Measurements from ENCODE around the gene ATP11A. TPM values are rescaled to one million over a fixed set of nuclear protein-coding genes. Genes with fewer than 3 reads are reported as not detected.
"Not testable (repeated sequence)": the region's sequence is repeated elsewhere in the genome, so short reads cannot be mapped to it uniquely, and the experiment has no call there.

The ATP11A gene
- total RNA-seq, 1 donor from 2014 or later, result 9.4 TPM

DNA sequence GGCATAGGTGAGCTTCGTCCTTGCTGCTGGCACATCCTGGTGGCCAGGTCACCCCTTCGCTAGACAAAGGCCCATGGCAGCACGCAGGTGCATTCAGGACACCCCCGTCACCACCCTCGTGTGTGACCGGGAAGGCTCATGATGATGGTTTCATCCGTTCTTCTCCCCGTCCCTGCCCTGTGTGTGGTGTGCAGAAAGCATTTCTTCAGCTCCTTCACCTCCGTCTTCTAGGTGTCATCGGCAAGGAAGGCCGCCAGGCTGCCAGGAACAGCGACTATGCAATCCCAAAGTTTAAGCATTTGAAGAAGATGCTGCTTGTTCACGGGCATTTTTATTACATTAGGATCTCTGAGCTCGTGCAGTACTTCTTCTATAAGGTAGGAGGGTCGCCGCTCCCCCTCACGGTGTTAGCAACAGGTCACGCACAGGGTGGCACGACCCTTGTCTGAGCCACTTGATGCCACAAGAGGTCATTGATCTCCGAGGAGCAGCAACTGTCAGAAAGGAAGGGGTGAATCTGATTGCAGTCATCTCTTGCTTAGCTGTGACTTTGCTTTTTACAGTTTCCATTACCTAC lies 168.2 kb downstream of the ATP11A start:
- no peak for DNase-seq (ENCODE audit: low spot score)

DNA sequence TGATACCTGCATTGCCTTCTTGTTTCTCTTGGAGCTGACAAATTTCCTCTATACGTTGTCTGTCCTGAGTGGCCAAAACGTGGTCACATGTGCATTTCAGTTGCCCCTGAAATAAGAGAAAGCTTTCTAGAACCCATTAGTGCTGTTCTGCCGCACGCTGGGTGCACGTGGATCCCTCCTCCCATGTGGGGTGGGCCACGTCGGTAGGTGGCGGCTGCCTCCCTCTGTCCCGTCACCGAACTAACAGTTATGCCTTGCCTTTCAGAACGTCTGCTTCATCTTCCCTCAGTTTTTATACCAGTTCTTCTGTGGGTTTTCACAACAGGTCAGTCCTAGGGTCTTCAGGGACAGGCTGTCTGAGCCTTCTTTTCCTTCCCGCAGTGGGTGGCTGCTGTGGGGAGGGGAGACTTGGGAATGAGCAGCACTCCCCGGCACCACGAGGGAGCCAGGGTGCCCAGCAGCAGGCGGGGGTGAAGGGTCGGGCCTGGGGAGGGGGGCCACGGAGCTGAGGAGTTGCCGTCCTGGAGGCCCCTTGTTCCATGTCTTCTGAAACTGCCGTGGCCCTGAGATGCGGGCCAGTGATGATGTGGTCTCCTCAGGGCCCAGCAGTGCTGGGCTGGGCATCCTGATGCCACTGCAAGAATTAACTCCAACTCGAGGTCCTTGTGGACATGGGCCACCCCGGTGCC lies 169.4 kb downstream of the ATP11A start:
- no peak for DNase-seq (ENCODE audit: low spot score)

DNA sequence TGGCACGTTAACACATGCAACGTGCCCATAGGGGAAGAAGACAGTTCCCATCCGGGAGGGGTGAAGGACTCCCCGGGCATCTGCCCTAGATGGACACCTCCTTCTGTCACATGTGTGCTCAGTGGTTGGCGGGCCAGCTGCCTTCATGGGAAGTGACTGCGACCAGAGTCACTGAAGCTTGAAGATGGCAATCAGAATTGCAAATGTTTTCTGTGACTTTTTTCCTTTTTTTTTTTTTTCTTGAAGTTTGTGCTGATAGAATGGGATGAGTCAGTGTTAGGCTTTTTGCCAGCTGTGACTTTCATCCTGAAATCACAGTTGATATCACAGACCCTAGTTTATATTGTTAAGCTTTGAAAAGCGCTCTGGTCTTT lies 170.0 kb downstream of the ATP11A start:
- no peak for DNase-seq (ENCODE audit: low spot score)

DNA sequence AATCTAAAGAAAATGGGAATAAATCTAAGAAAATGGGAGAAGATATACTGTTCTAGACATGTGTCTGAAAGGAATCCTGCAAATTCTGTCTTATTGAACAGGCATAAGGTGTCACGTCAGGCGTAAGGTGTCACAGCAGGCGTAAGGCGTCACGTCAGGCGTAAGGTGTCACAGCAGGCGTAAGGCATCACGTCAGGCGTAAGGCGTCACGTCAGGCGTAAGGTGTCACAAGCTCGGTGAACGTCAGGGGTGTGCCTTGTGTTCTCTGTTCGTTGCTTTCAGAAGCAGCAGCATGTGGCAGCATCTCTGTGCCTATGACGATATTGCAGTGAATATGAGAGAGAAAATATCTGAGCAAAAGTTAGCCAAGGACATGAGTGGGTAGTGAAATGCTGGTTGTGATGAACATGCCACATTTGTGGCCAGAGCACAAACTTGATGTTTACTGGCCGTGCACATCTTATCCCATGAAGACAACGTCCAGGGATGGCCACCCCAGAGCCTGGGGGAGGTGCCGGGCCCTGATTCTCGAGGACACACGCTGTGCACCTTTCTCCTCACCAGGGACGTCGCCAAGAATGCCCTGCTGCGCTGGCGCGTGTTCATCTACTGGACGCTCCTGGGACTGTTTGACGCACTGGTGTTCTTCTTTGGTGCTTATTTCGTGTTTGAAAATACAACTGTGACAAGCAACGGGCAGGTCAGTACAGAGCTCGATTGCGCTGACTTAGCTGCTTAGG lies 172.2 kb downstream of the ATP11A start:
- no peak for DNase-seq (ENCODE audit: low spot score)

DNA sequence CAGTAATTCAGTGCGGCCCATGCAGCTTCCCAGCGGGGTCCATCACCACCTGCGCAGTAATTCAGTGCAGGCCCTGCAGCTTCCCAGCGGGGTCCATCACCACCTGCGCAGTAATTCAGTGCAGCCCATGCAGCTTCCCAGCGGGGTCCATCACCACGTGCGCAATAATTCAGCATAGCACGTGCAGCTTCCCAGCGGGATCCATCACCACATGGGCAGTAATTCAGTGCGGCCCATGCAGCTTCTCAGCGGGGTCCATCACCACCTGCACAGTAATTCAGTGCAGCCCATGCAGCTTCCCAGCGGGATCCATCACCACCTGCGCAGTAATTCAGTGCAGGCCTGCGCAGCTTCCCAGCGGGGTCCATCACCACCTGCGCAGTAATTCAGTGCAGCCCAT lies 173.5 kb downstream of the ATP11A start:
- DNase-seq (ENCODE audit: low spot score), result not testable (repeated sequence)

DNA sequence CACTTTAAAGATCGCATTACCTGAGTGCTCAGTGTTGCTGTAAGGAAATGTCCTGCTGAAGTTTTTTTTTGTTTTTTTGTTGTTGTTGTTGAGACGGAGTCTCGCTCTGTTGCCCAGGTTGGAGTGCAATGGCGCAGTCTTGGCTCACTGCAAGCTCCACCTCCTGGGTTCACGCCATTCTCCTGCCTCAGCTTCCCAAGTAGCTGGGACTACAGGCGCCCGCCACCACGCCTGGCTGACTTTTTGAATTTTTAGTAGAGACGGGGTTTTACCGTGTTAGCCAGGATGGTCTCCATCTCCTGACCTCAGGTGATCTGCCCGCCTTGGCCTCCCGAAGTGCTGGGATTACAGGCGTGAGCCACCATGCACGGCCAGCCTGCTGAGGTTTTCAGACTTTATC lies 175.6 kb downstream of the ATP11A start:
- DNase-seq (ENCODE audit: low spot score), result not testable (repeated sequence)

DNA sequence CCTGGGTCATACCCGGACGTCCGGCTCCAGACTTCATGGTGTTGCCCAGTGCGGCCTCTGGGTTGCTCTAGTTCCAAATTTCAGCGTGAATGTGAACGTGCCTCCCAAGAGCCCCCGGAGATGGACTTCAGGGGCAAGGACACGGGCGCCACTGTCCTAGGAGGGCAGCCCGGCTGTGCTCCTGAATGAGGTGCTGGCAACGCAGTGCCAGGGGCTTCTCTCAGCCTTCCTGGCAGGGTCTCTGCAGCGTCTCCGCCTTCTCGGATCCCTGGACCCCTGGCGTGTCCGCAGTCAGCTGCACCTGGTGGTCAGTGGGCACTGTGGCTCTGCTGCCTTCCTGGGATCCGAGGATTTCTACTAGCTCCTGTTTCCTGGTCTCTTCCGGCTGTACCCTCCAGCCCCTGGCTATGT lies 177.5 kb downstream of the ATP11A start:
- DNase-seq (ENCODE audit: low spot score), result no peak

DNA sequence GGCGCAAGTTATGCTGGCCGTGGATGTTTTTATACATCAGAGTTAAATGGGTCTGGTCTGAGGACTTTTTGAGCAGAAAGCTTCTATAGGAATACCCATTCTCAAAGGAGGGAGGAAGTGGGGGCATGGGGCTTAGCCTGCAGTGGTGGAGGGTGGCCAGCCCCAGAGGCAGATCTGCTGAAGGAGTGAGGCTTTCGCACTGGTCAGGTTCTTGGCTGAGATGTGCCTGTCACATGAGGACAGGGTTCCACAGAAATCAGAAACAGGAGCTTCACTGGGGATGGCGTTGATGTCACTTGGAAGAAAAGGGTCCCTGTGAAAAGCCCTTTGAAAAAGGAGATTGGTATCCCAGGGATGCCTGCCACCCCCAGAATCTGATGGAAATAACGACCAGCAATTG lies 178.5 kb downstream of the ATP11A start:
- no peak for DNase-seq (ENCODE audit: low spot score)

DNA sequence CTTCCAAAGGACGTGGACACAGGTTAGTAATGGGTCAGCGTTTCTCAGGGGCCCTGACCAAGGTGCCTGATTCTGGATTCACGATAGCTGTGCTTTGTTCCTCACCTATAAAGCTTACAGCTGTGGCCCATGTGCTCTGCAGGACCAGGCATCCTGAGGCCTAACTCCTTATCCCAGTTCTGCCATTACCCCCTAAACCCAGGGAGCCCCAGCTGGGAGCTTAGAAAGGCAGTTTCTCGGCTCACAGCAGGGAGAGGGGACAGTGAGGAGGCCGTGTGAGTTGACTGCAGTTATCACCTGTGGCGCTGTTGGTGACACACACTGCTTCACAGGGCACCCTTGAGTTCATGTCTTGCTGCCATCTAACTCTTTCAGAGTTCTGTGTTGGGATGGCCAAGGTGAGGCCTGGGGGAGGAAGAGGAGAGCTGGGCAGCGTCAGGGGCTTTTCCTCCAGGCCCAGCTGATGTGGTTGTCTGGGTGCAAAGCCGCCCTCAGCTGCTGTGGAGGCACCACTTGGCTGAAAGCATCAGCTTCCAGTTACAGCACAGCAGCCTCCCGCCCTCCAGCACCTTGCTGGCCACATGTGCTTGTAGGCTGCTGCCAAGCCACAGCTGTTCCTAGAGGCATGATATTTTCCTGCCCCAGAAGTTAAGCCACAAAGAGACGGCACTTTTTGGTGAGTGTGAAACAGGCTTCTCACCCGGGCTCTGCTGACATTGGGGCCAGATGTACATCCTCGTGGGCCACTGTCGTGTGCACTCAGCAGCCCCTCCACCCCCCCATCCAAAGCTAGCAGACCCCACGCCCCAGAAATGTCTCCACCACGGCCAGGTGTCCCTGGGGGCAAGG lies 179.6 kb downstream of the ATP11A start:
- no peak for DNase-seq (ENCODE audit: low spot score)

DNA sequence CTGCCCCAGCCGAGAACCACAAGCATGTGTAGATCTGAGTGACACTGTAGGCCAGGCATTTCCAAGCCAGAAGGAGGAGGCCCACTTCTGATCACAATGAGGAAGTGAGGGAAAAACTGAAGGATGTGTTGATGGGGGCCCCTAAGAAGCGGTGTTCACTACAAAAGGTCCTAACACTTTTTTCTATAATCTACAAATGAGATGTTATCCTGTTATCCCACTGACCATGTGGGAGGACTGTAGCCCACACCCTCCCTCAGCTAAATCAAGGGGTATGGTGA lies 180.2 kb downstream of the ATP11A start:
- no peak for DNase-seq (ENCODE audit: low spot score)

DNA sequence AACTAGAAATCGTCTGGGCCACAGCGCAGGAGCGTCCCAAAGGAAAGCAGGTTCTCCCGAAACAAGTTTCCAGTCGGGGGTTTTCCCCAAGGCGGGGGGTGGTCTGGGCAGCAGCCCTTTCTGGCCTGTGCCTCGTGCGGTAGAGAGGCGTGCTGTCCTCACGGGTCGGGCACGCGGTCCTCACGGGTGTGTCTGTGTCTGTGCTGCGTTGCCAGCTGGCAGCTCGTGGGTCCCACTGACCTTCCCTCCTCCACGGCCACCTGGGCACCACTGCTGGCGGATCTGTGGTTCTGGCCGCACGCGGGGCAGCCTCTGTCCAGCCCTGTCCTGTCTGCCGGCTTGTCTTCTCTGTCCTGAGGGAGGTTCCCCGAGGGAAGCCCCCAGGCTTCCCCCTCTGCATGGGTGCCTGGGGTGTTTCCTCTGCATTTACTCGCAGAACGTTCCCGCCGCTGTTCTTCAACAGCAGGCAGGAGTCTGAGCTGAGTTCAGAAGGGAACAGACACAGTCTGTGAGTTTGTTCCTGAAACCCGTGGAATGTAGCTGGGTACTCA lies 181.0 kb downstream of the ATP11A start:
- DNase-seq (ENCODE audit: low spot score), result no peak

DNA sequence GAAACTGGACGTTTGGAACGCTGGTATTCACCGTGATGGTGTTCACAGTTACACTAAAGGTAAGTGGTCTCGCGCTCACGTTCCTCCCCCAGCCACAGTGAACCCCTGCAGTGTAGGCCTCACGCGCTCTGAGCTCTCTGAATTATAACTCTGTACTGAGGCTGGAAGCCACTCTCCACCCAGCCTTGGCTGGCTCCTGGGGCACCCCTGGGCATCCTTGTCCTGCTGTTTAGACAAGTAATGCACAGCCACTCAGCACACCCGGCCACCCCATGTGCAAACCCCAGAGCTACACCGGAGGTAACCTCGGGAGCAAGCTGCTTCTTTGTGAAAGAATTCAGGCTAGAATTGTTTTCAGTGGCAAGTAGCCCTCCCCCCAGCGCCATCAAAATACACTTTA lies 181.9 kb downstream of the ATP11A start:
- DNase-seq (ENCODE audit: low spot score), result no peak

DNA sequence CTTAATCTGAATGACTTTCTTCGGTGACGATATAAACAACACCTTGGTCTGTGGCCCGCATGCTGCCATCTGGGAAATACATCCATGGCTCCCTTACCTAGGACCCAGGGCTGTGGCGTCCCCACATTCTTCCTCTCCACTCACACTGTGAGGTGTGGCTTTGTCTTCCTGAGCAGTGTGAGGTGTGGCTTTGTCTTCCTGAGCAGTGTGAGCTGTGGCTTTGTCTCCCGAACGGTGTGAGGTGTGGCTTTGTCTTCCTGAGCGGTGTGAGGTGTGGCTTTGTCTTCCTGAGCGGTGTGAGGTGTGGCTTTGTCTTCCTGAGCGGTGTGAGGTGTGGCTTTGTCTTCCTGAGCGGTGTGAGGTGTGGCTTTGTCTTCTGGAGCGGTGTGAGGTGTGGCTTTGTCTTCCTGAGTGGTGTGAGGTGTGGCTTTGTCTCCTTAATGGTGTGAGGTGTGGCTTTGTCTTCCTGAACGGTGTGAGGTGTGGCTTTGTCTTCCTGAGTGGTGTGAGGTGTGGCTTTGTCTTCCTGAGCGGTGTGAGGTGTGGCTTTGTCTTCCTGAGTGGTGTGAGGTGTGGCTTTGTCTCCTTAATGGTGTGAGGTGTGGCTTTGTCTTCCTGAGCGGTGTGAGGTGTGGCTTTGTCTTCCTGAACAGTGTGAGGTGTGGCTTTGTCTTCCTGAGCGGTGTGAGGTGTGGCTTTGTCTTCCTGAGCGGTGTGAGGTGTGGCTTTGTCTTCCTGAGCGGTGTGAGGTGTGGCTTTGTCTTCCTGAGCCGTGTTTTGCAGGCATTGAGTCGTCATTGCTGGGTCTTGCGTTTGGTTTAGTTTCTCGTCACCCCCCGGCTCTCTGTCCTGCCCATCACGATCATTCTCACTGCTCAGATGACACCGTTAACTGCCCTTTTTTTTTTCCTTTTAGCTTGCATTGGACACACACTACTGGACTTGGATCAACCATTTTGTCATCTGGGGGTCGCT lies 183.1 kb downstream of the ATP11A start:
- not testable (repeated sequence) for DNase-seq (ENCODE audit: low spot score)

DNA sequence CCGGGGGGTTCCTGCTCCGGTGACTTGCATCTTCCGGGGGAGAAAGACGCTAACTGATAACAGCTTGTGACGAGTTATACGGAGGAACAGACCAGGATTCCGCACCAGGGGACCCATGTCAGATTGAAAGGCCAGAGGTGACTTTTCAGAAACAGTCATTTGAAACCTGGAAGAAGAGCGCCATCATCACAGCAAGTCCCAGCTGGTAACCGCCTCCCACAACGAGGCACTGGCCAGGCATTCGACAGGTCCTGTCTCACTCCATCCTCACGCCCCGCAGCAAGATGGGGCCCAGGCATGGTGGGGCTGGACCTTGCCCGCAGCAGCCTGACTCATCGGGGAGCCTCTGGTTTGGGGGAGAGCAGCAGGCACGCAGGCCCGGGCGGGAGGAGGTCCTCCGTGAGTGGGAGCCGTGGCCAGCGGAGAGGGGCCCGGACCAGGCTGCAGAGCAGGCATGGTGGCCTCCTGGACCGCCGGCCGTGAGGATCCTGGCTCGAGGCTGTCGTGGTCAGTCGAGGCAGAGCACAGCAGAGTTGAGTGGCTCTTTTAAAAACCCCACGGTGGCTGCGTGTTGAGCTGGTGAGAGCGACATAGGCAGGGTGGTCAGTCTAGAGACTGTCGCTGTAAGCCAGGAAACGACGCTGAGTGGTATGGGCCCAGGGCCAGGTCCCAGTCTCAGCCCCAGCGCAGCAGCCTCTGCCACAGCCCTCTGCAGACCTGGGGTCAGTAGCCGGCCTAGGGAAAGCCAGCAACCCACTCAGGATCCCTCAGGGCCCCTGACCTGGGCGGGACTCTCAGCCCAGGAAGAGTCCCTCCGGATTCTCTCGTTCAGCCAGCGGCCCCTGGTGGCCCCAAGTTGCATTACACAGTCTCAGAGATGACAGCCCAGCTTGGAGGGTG lies 184.3 kb downstream of the ATP11A start:
- DNase-seq (ENCODE audit: low spot score), result peak; percentile 84

DNA sequence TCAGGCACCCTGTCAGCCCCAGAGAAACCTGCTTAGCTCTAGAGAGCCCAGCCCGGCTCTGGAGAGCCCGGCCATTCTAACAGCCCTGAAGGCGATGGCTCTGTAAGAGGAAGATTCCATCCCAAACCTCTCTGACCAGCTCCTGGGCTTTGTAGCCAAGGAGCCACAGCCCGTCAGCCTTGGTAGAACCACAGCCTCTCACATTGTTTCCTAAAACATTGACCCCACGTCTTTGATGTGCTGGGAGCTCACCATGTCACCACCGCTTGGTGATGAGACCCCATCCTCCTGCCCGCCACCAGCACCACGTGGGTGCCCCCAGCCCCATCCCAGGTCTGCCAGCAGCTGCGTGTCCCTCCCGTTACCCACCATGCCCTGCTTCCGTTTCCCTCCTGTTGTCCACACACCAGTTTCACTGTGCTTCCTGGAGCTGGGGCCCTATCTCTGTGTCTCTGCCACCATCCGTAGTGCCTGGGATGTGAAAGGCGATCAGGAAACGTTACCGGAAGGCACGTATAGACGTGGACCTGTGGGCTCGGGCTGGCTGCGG lies 185.0 kb downstream of the ATP11A start:
- DNase-seq (ENCODE audit: low spot score), result no peak

DNA sequence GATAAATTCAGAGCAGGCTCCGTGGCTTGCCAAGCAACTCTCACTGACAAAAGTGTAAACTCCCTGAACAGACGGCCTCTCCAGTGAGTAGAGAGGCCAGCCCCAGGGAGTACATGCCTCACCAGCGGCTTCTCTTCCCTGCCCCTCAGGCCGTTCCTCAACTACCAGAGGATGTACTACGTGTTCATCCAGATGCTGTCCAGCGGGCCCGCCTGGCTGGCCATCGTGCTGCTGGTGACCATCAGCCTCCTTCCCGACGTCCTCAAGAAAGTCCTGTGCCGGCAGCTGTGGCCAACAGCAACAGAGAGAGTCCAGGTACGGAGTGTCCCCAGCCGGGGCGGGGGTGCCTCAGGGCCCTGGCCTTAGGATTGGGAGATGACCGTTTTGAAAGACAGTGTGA lies 185.8 kb downstream of the ATP11A start:
- no peak for DNase-seq (ENCODE audit: low spot score)

DNA sequence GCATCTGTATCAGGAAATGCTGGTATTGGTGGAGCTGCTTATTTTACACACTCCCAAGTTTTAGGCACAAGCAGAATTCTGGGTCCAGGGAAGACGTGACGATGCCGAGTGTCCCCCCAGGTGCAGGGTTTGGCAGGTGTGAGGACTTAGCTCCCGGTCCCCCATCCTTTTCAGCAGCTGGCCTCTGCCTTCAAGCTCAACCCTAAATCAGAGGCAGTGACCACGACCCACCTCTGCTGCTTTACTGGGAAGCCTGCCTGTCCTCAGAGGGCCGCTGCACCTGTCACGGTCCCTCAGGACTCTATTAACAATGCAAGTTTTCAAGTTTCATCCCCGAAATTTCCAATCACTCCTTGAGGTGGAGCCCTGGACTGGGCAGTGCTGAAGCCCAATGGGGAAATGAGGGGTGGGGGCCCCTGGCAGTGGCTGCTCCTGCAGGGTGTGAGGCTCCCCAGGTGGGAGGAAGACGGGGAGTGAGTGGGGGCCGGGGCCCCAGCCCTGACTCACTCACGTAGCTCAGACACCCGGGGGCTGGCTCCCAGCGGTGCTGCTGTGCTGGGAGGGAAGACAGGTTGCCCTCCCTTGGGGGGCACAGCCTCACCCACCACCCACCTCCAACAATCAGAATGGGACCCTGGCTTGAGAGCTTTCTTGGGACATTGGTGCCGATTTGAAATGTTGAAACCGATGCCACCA lies 186.6 kb downstream of the ATP11A start:
- no peak for DNase-seq (ENCODE audit: low spot score)

DNA sequence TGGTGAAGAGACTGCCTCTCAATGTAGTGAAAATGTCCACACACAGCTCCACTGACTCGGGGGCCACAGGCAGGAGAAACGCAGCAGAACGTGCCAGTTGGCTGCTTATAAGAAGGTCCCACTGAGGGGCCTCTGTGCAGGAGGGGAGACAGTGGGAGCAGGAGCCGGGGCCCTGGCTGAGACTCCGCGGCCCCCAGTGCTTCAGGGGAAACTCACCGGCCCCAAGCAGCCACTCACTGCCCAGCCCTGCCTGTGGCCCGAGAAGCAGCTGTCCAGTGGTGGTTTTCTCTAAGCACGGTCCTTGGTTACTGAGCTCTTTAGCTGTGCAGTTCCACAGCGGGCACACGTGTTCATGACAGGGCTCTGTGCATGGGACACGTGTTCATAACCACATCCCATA lies 187.2 kb downstream of the ATP11A start:
- no peak for DNase-seq (ENCODE audit: low spot score)

DNA sequence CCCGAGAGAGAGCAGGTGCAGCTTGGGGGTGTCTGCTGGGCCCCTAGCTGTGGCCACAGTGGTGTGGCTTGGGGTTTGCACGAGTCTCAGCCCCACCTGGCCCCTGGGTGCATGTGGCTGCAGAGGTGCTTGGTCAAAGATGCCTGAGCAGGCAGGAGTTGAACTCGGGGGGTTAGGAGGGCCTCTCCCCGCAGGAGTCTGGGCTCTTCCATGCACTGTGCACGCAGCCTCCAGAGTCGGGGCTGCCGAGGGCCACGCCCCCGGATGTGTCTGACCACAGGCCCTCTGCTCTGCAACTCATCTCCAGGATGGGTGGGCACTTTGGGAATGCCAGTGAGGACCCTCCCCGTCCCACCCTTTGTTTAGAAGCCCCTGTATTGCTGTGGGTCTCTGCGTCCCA lies 187.7 kb downstream of the ATP11A start:
- DNase-seq (ENCODE audit: low spot score), result no peak

Measured in umbilical cord (tissue), 2 donors.